ENCODE data around the gene KIF6.

DNA sequence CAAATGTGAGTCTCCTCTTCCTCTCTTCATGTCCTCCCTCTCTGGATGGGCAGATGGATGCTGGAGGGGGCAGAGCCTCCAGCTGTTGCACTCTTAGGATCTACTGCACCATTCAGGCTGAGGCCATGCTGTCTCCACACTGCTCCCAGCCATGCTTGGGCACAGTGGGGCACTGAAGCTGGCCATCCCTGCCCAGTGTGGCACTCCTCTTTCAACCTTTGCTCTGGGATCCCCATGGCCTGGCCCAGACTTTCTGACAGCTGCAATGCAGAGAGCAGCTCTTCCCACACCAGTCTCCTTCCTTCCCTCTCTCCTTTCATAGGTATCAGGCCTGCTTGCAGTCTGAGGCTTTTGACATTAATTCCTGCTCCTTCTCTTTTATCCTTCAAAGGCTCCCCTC is 420.3 kb downstream of the KIF6 start:
- TF ChIP-seq CTCF (IDR thresholded peaks at IDR 0.05) (no peak), POLR2A (IDR thresholded peaks at IDR 0.05) (no peak)

All from gastroesophageal sphincter (tissue), 3 donors.